ENCODE measurements around the gene B4GALT5.
A peak's percentile ranks its signal among the peaks of the same experiment; 100 is the strongest.

Gene B4GALT5

GRCh38 chr20:49602345-49603208, 111.1 kb downstream of the B4GALT5 start:
- in situ Hi-C loops (cut with HindIII; ENCODE audit: low pct_ligation_motif_present, low pct_unique_long_range_greater_than_20kb, low sequenced_read_pairs) = no loop called here
- no peak for DNase-seq

GRCh38 chr20:49601153-49601924, 112.3 kb downstream of the B4GALT5 start:
- no peak for DNase-seq
- in situ Hi-C loops (cut with HindIII; ENCODE audit: low pct_ligation_motif_present, low pct_unique_long_range_greater_than_20kb, low sequenced_read_pairs) = no loop called here

GRCh38 chr20:49599746-49600113, 113.9 kb downstream of the B4GALT5 start:
- in situ Hi-C loops (cut with HindIII; ENCODE audit: low pct_ligation_motif_present, low pct_unique_long_range_greater_than_20kb, low sequenced_read_pairs) = no loop called here
- DNase-seq = no peak

- no peak for DNase-seq
- in situ Hi-C loops (cut with HindIII; ENCODE audit: low pct_ligation_motif_present, low pct_unique_long_range_greater_than_20kb, low sequenced_read_pairs) = no loop called here
Observed at GRCh38 chr20:49597825-49598395, 115.8 kb downstream of the B4GALT5 start.

- in situ Hi-C loops (cut with HindIII; ENCODE audit: low pct_ligation_motif_present, low pct_unique_long_range_greater_than_20kb, low sequenced_read_pairs) = no loop called here
- DNase-seq = peak; percentile 78
Observed at GRCh38 chr20:49595811-49596561, 117.7 kb downstream of the B4GALT5 start.

GRCh38 chr20:49595346-49595745, 118.3 kb downstream of the B4GALT5 start:
- DNase-seq = no peak
- in situ Hi-C loops (cut with HindIII; ENCODE audit: low pct_ligation_motif_present, low pct_unique_long_range_greater_than_20kb, low sequenced_read_pairs) = no loop called here

GRCh38 chr20:49594931-49595315, 118.8 kb downstream of the B4GALT5 start:
- in situ Hi-C loops (cut with HindIII; ENCODE audit: low pct_ligation_motif_present, low pct_unique_long_range_greater_than_20kb, low sequenced_read_pairs) = no loop called here
- DNase-seq = no peak

GRCh38 chr20:49594143-49594930, 119.3 kb downstream of the B4GALT5 start:
- in situ Hi-C loops (cut with HindIII; ENCODE audit: low pct_ligation_motif_present, low pct_unique_long_range_greater_than_20kb, low sequenced_read_pairs) = no loop called here
- no peak for DNase-seq

GRCh38 chr20:49593466-49594142, 120.1 kb downstream of the B4GALT5 start:
- DNase-seq = no peak
- in situ Hi-C loops (cut with HindIII; ENCODE audit: low pct_ligation_motif_present, low pct_unique_long_range_greater_than_20kb, low sequenced_read_pairs) = no loop called here

GRCh38 chr20:49592120-49592519, 121.6 kb downstream of the B4GALT5 start:
- in situ Hi-C loops (cut with HindIII; ENCODE audit: low pct_ligation_motif_present, low pct_unique_long_range_greater_than_20kb, low sequenced_read_pairs) = no loop called here
- no peak for DNase-seq

- no peak for DNase-seq
- in situ Hi-C loops (cut with HindIII; ENCODE audit: low pct_ligation_motif_present, low pct_unique_long_range_greater_than_20kb, low sequenced_read_pairs) = no loop called here
Observed at GRCh38 chr20:49591217-49591865, 122.3 kb downstream of the B4GALT5 start.

- DNase-seq = no peak
- in situ Hi-C loops (cut with HindIII; ENCODE audit: low pct_ligation_motif_present, low pct_unique_long_range_greater_than_20kb, low sequenced_read_pairs) = no loop called here
Observed at GRCh38 chr20:49590163-49591017, 123.3 kb downstream of the B4GALT5 start.

- in situ Hi-C loops (cut with HindIII; ENCODE audit: low pct_ligation_motif_present, low pct_unique_long_range_greater_than_20kb, low sequenced_read_pairs) = no loop called here
- DNase-seq = no peak
Observed at GRCh38 chr20:49589747-49590146, 123.9 kb downstream of the B4GALT5 start.

- in situ Hi-C loops (cut with HindIII; ENCODE audit: low pct_ligation_motif_present, low pct_unique_long_range_greater_than_20kb, low sequenced_read_pairs) = no loop called here
- DNase-seq = no peak
Observed at GRCh38 chr20:49587111-49587570, 126.5 kb downstream of the B4GALT5 start.

- in situ Hi-C loops (cut with HindIII; ENCODE audit: low pct_ligation_motif_present, low pct_unique_long_range_greater_than_20kb, low sequenced_read_pairs) = no loop called here
- DNase-seq = no peak
Observed at GRCh38 chr20:49585585-49586245, 128.0 kb downstream of the B4GALT5 start.

Measured in ACHN (cell line).